HG02678 (cell line): Measurements from ENCODE around the gene USP36.
"Not testable (repeated sequence)": the region's sequence is repeated elsewhere in the genome, so short reads cannot be mapped to it uniquely, and the experiment has no call there.

Experiments used
- ATAC-seq: cut with Tn5 transposase; IDR thresholded peaks from one replicate; pipeline ENCODE4 v1.9.1; 2021; ENCODE audit warnings: mild to moderate bottlenecking, moderate library complexity; ENCODE audit not compliant: unreplicated experiment

The USP36 gene

DNA sequence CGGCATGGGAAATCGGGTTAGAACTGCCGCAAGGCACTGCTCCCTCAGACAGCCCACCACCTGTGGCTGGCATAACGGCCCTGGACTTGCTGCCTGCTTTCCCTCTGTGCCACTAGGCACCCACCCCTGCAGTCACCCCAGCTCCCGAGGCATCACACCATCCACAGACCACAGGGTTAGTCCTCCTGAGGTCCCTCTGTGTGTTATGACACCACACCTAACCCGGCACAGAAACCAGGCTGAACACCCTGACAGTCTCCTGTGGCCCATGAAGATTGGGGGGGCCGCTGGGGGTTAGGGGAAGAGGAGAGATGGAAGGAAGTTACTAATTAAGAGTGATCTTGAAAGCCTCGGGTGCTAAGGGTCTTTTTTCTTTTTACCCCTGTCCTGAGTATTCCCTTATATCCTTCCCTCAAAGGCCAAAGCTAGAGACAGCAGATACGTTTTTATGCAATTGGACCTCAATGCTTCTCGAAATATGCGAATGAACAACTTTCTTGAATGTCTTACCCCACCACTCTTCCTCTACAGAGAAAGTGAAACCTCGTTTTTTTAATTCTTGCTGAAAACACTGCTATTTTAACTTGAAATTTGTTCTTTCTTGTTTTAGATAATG lies 65.5 kb downstream of the USP36 start:
- ATAC-seq = peak; percentile 45

GRCh38 chr17:78774453-78774852 lies 66.2 kb downstream of the USP36 start:
- ATAC-seq = no peak

DNA sequence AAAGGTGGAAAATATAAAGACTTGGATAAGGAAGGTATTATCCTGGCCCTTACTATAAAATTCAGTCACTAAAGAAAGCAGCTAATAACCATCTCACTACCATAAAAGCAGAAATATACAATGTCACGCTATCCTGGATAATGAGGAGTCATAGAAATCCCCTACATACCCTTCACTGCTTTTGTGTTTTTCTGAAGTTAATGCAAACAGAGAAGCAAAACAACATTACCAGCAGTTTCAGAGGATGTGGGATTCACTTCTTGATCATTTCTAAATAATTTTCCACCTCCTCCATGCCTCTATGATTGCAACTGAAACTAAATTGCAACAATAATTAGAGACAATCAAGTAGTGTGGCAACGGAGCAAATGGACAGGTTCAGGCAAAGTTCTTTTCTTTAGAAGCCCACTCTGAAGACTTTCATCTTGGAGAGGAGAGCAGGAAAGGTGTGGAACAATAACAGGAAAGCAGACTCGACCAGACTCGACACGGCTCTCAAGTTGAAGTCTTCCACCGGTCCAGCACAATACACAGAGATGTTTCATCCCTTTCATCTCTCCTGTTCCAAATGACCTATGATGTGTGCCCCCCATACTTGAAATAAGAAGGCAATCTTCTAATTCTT lies 68.7 kb downstream of the USP36 start:
- ATAC-seq = no peak

GRCh38 chr17:78769196-78769773 lies 71.3 kb downstream of the USP36 start:
- ATAC-seq = no peak

DNA sequence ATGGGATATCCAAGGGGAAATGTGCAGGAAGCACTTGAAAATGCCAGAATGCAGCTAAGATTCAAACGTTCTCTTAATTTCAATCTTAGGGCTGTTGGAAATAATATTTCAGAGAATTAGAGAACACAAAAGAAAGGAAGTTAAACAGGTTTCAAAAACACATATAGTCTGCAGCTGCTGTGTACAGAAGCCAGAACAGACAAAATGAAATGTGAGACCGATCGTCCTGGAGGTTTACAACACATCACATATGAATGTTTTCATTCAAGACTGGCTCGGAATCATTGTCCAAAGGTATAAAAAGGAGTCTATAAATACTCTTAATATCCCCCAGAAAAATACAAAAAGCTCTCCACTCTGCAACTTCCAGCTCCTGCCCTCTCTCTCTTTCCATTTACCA lies 72.8 kb downstream of the USP36 start:
- ATAC-seq = no peak

DNA sequence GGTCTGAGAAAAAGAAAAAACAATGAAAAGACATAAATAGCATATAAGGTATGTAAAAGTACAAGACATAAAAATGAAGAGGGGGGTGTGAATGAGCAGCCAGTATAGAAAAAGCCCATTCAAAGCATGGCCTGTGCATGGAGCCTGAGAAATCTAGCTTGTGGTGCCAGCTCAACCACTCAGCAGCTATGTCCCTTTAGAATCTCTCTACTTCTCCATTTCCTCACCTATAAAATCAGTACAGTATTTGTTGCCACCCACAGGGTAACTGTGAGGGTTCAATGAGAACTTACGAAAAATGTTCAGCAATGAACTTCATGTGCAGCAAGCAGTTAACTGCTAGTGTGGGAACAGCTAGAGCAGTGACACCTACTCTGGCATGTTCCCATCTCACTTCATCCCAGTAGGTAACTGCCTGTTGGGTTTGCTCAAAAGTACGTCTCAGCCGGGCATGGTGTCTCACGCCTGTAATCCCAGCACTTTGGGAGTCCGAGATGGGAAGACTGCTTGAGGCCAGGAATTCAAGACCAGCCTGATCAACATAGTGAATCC lies 73.8 kb downstream of the USP36 start:
- no peak for ATAC-seq

DNA sequence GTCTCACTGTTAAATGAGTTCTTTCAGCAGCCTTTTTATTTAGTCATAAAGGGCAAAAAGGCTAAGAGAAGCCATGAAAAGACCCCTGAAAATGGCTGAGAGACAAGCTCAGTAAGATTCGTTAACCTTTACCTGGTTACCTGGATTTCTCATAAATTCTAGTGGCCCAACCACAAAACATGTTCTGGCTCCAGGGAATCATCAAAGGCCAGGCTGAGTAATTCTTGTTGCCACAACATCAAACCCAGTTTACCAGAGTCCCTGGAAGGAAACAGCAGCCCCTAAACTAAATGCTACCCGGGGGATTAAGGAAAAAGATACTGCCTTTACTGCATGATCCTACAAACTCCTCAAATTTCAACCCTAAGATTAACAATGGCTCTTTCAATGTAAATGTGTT lies 74.4 kb downstream of the USP36 start:
- ATAC-seq = no peak

DNA sequence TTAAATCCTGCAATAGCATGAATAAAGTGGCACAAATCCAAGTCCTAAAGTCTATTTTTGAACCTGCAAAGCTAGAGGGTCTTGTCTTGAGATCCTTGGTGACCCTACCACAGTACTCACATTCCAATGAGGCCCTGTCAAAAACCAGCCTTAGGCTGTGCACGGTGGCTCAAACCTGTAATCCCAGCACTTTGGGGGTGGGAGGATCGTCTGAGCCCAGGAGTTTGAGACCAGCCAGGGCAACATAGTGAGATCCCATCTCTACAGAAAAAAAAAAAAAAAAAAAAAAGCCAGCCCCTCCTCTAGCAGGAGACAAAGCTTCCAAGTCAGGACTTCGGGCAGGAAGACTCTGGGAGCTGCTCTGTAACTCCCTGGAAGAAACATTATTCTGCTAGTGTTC lies 74.8 kb downstream of the USP36 start:
- no peak for ATAC-seq

DNA sequence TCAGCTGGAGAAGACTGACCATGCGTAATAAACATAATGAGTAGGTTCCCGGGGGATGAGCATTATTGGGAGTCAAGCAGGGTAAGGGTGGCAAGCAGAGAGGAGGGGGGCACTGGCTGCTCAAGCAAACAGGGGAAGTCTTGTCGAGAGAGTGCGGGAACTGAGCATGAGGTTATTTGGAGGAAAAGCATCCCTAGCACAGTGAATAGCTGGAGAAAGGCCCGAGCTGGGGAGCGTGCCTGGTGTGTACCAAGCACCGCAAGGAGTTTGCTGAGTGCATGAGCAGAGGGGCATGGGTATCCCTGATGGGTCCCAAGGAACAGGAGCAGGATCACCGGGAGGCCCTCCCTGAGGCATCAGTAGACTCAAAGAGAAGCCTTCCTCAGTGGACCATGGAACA lies 75.7 kb downstream of the USP36 start:
- no peak for ATAC-seq

DNA sequence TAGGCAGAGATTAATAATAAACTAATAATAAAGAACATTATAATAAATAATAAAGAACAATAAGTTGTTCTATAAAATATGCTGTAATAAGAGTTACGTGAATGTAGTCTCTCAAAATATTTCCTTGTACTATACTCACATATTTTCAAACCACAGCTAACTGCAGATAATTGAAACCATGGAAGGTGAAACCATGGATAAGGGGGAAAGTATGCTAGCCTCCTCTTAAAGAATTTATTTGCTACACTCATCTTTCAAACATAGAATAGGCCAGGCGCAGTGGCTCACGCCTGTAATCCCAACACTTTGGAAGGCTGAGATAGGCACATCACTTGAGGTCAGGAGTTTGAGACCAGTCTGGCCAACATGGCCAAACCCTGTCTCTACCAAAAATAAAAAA lies 77.1 kb downstream of the USP36 start:
- ATAC-seq = no peak

- no peak for ATAC-seq
Observed at GRCh38 chr17:78761789-78762406, 78.7 kb downstream of the USP36 start.

DNA sequence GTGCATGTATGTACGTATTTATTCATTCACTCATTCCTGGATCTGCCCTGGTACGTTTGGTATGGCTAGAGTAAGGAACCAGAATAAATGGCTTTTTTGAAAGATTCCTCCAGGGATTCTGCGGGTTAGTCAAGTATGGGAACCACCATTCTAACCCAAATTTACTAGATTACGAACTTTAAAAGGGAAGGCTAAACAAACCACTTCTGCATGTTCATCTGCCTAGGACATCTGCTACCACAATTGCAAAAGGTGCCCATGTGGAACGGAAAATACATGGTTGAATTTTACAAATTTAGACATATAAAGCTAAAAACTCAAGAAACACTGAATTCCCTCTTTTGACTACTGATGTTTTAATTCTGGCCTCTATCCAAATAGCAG lies 80.7 kb downstream of the USP36 start:
- no peak for ATAC-seq

DNA sequence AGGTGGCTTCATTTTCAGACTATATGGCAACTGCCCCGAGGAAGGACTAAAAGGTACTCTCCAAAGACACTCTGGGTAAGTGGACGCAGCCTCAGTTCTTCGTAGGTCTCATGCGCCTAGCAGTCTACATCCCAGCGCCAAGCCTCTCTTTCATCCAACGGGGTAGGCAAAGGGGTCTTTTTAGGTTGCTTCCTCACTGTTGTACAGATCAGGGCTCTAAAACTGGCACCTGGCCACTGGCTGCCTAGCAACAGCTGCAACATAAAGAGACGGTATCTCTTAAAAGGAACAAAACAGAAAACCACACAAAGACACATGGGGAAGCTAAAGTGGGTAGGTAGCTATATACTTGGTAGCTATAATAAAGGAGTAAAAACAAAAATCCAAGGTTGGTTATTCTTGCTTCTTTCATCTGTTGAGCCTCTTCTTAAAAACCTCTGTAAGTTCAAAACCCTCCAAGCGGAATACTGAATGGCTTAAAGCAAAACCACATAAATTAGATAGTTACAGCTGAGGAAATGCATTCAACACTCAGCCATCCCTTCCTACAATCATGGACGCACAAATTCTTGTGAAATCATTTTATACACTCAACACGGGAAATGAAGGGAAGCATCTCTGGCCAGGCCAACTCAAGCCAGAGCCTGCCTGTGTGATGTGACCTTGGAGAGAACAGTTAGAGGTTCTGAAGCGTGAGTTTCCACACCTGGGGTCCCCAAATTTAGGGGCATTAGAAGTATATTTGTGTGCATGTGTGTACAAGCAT lies 81.2 kb downstream of the USP36 start:
- ATAC-seq = peak; percentile 78

GRCh38 chr17:78753316-78754250 lies 87.0 kb downstream of the USP36 start:
- no peak for ATAC-seq

- no peak for ATAC-seq
Observed at GRCh38 chr17:78751447-78752161, 89.0 kb downstream of the USP36 start.

DNA sequence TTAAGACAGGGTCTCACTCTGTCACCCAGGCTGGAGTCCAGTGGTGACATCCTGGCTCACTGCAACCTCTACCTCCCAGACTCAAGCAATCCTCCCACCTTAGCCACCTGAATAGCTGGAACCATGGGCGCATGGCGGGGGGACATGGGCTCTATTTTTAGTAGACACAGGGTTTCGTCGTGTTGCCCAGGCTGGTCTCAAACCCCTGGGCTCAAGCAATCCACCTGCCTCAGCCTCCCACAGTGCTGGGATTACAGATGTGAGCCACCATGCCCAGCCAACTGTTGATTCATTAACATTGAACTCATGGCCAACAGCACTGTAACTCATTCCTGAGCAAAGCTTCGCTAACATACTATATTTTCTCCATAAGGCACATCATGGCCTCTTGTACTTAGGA lies 89.6 kb downstream of the USP36 start:
- ATAC-seq = not testable (repeated sequence)

GRCh38 chr17:78748730-78749317 lies 91.8 kb downstream of the USP36 start:
- peak; percentile 52 for ATAC-seq

- peak; percentile 68 for ATAC-seq
Observed at GRCh38 chr17:78748048-78748729, 92.4 kb downstream of the USP36 start.
